ENCODE results near the gene BHMT. TPM values are rescaled to one million over a fixed set of nuclear protein-coding genes. Genes with fewer than 3 reads are reported as not detected.

The BHMT gene
- total RNA-seq, 1 donor = not detected

- DNase-seq (ENCODE audit: insufficient read length, low spot score, missing footprints) = no peak
- no peak for TF ChIP-seq CTCF (IDR thresholded peaks at IDR 0.05; ENCODE audit: extremely low read depth, low read depth, low read length)
- Histone ChIP-seq H3K4me1 (ENCODE audit: insufficient read depth, low read length) (peaks cover 7% of the 10 kb centered on the region), H3K27me3 (ENCODE audit: insufficient read depth, low read length) (peaks cover 30% of the 10 kb centered on the region), H2AFZ (ENCODE audit: low read length) (peak overlapping the region; percentile 66), H3K4me2 (ENCODE audit: insufficient read depth, low read length) (peak overlapping the region; percentile 41), H3K9me3 (ENCODE audit: low read depth, low read length) (no peaks in the 10 kb centered on the region), H3K36me3 (ENCODE audit: insufficient read depth, low read length) (no peaks in the 10 kb centered on the region), H3K79me2 (ENCODE audit: insufficient read depth, low read length) (no peaks in the 10 kb centered on the region), H3K4me3 (ENCODE audit: insufficient read depth, low read length) (no peak overlapping the region), H4K20me1 (ENCODE audit: insufficient read depth, low read length) (no peaks in the 10 kb centered on the region), H3K27ac (ENCODE audit: low read depth, low read length) (no peak overlapping the region)
Measured at GRCh38 chr5:79108086-79108485, 3.5 kb upstream of the BHMT start.

- TF ChIP-seq CTCF (IDR thresholded peaks at IDR 0.05; ENCODE audit: extremely low read depth, low read depth, low read length) = no peak
- peaks cover 37% of the 10 kb centered on the region for H3K27me3 ChIP-seq (ENCODE audit: insufficient read depth, low read length)
- peaks cover 7% of the 10 kb centered on the region for H3K4me1 ChIP-seq (ENCODE audit: insufficient read depth, low read length)
Measured at GRCh38 chr5:79108792-79109191, 2.8 kb upstream of the BHMT start.

GRCh38 chr5:79109527-79110492 is 1.8 kb upstream of the BHMT start:
- peaks cover 38% of the 10 kb centered on the region for H3K27me3 ChIP-seq (ENCODE audit: insufficient read depth, low read length)
- no peak overlapping the region for H2AFZ ChIP-seq (ENCODE audit: low read length)
- H3K79me2 ChIP-seq (ENCODE audit: insufficient read depth, low read length) = no peaks in the 10 kb centered on the region
- DNase-seq (ENCODE audit: insufficient read length, low spot score, missing footprints) = no peak
- peak; percentile 40 for TF ChIP-seq CTCF (IDR thresholded peaks at IDR 0.05; ENCODE audit: extremely low read depth, low read depth, low read length)
- no peaks in the 10 kb centered on the region for H3K36me3 ChIP-seq (ENCODE audit: insufficient read depth, low read length)
- no peak overlapping the region for H3K27ac ChIP-seq (ENCODE audit: low read depth, low read length)
- H3K9me3 ChIP-seq (ENCODE audit: low read depth, low read length) = no peaks in the 10 kb centered on the region
- no peak overlapping the region for H3K4me3 ChIP-seq (ENCODE audit: insufficient read depth, low read length)
- no peak overlapping the region for H3K4me2 ChIP-seq (ENCODE audit: insufficient read depth, low read length)
- H3K4me1 ChIP-seq (ENCODE audit: insufficient read depth, low read length) = peaks cover 7% of the 10 kb centered on the region
- H4K20me1 ChIP-seq (ENCODE audit: insufficient read depth, low read length) = no peaks in the 10 kb centered on the region

More at GRCh38 chr5:79108792-79109191, 2.8 kb upstream of the BHMT start:
- Histone ChIP-seq H4K20me1 (ENCODE audit: insufficient read depth, low read length) (no peaks in the 10 kb centered on the region), H3K27ac (ENCODE audit: low read depth, low read length) (no peak overlapping the region), H3K36me3 (ENCODE audit: insufficient read depth, low read length) (no peaks in the 10 kb centered on the region), H3K79me2 (ENCODE audit: insufficient read depth, low read length) (no peaks in the 10 kb centered on the region), H2AFZ (ENCODE audit: low read length) (no peak overlapping the region), H3K4me2 (ENCODE audit: insufficient read depth, low read length) (no peak overlapping the region), H3K4me3 (ENCODE audit: insufficient read depth, low read length) (no peak overlapping the region), H3K9me3 (ENCODE audit: low read depth, low read length) (no peaks in the 10 kb centered on the region)
- DNase-seq (ENCODE audit: insufficient read length, low spot score, missing footprints) = no peak

GRCh38 chr5:79111960-79112702 is 522 bp downstream of the BHMT start:
- peak overlapping the region; percentile 44 for H2AFZ ChIP-seq (ENCODE audit: low read length)
- no peaks in the 10 kb centered on the region for H3K9me3 ChIP-seq (ENCODE audit: low read depth, low read length)
- H3K4me2 ChIP-seq (ENCODE audit: insufficient read depth, low read length) = peak overlapping the region; percentile 41
- no peak overlapping the region for H3K27ac ChIP-seq (ENCODE audit: low read depth, low read length)
- no peaks in the 10 kb centered on the region for H4K20me1 ChIP-seq (ENCODE audit: insufficient read depth, low read length)
- no peak for TF ChIP-seq CTCF (IDR thresholded peaks at IDR 0.05; ENCODE audit: extremely low read depth, low read depth, low read length)
- peaks cover 4% of the 10 kb centered on the region for H3K4me1 ChIP-seq (ENCODE audit: insufficient read depth, low read length)
- no peaks in the 10 kb centered on the region for H3K79me2 ChIP-seq (ENCODE audit: insufficient read depth, low read length)
- no peaks in the 10 kb centered on the region for H3K36me3 ChIP-seq (ENCODE audit: insufficient read depth, low read length)
- H3K27me3 ChIP-seq (ENCODE audit: insufficient read depth, low read length) = peaks cover 47% of the 10 kb centered on the region
- DNase-seq (ENCODE audit: insufficient read length, low spot score, missing footprints) = no peak
- H3K4me3 ChIP-seq (ENCODE audit: insufficient read depth, low read length) = peak overlapping the region; percentile 24

All from osteoblast (primary cell).